H1 (cell line): ENCODE measurements around the gene PDCD10. TPM values are rescaled to one million over a fixed set of nuclear protein-coding genes. Genes with fewer than 3 reads are reported as not detected.

Experiments
- CTCF ChIA-PET: fragments of 300-600 bp; sonication (Branson Sonifier 250); formaldehyde crosslinking; loops from one replicate; lab custom pipeline; 2021; ENCODE audit not compliant: partially characterized antibody; lab: Charles Lee
- POLR2A ChIA-PET: fragments of 300-600 bp; sonication (Branson Sonifier 250); formaldehyde crosslinking; loops from one replicate; lab custom pipeline; 2021; ENCODE audit warnings: inconsistent platforms; ENCODE audit not compliant: partially characterized antibody; lab: Charles Lee
- DNase-seq, 2 experiments: peaks; one replicate each; pipeline versions ENCODE4 v3.0.0 to v3.0.0-alpha.2; 2010 to 2022; ENCODE audit warnings: low spot score in 2 of 2, low read depth in 1 of 2, mixed read lengths in 1 of 2
- FAIRE-seq: peaks from 2 replicates; lab custom pipeline; 2011; peaks lifted over from hg19 to GRCh38; lab: Jason Lieb, UNC
- H2AFZ ChIP-seq: 2 replicates; pipeline ENCODE4 v1.8.1; 2012; ENCODE audit warnings: low read length, inconsistent platforms
- H2AK5ac ChIP-seq: 2 replicates; pipeline ENCODE4 v1.6.1; 2013; ENCODE audit warnings: low read depth, low read length
- H2BK120ac ChIP-seq: replicated peaks from 2 replicates; pipeline ENCODE3; 2013; ENCODE audit warnings: low read depth, low read length, inconsistent platforms
- H2BK12ac ChIP-seq: 2 replicates; pipeline ENCODE4 v1.6.1; 2013; ENCODE audit warnings: low read depth, low read length
- H2BK15ac ChIP-seq: 2 replicates; pipeline ENCODE4 v1.6.1; 2013; ENCODE audit warnings: low read length
- H2BK20ac ChIP-seq: 2 replicates; pipeline ENCODE4 v1.6.1; 2013; ENCODE audit warnings: low read length
- H2BK5ac ChIP-seq: 2 replicates; pipeline ENCODE4 v1.6.1; 2013; ENCODE audit warnings: low read depth, low read length
- H3K14ac ChIP-seq: 2 replicates; pipeline ENCODE4 v1.6.1; 2013; ENCODE audit warnings: inconsistent platforms; ENCODE audit not compliant: insufficient read length
- H3K18ac ChIP-seq: 2 replicates; pipeline ENCODE4 v1.6.1; 2013; ENCODE audit warnings: low read length; ENCODE audit errors: extremely low read depth
- H3K23ac ChIP-seq: 2 replicates; pipeline ENCODE4 v1.6.1; 2013; ENCODE audit warnings: inconsistent platforms; ENCODE audit not compliant: insufficient read length
- H3K23me2 ChIP-seq: 2 replicates; pipeline ENCODE4 v1.6.1; 2013; ENCODE audit warnings: low read depth, low read length
- H3K27ac ChIP-seq: 2 replicates; pipeline ENCODE4 v1.6.1; 2011; ENCODE audit warnings: low read depth, low read length, inconsistent platforms
- H3K27me3 ChIP-seq, 4 experiments: replicated peaks in 1 of 4; 1 replicate in 1 of 4; 2 replicates in 3 of 4; pipeline versions ENCODE4 v1.6.1 to v1.8.1; 2011 to 2013; ENCODE audit warnings: low read length in 3 of 4, mild to moderate bottlenecking in 3 of 4, inconsistent platforms in 2 of 4, mixed read lengths in 2 of 4, moderate library complexity in 1 of 4; ENCODE audit not compliant: control insufficient read depth in 3 of 4, insufficient read depth in 3 of 4; ENCODE audit errors: extremely low read depth in 1 of 4
- H3K36me3 ChIP-seq, 4 experiments: 2 replicates each; pipeline versions ENCODE4 v1.6.1 to v1.8.1; 2011 to 2013; ENCODE audit warnings: mild to moderate bottlenecking in 4 of 4, low read length in 3 of 4, moderate library complexity in 2 of 4, control low read depth in 1 of 4, inconsistent platforms in 1 of 4; ENCODE audit not compliant: insufficient read depth in 4 of 4, control insufficient read depth in 2 of 4
- H3K4ac ChIP-seq: replicated peaks from 2 replicates; pipeline ENCODE3; 2013; ENCODE audit warnings: low read length, low read depth, mixed read lengths, inconsistent platforms; ENCODE audit not compliant: insufficient read length
- H3K4me1 ChIP-seq, 4 experiments: replicated peaks in 1 of 4; 1 replicate in 1 of 4; 2 replicates in 3 of 4; pipeline versions ENCODE4 v1.6.1 to v1.8.1; 2011 to 2013; ENCODE audit warnings: low read length in 3 of 4, inconsistent platforms in 2 of 4, mixed read lengths in 1 of 4; ENCODE audit not compliant: insufficient read depth in 4 of 4, control insufficient read depth in 3 of 4
- H3K4me2 ChIP-seq, 2 experiments: 2 replicates each; pipeline versions ENCODE4 v1.6.1 to v1.8.1; 2011 to 2013; ENCODE audit warnings: low read depth in 2 of 2, low read length in 2 of 2, control low read depth in 1 of 2, inconsistent platforms in 1 of 2, mild to moderate bottlenecking in 1 of 2; ENCODE audit not compliant: insufficient read depth in 1 of 2
- H3K4me3 ChIP-seq, 4 experiments: fragments of 200-600, 300-600 bp in 1 of 4; sonication (generic), shearing (Covaris generic), sonication (Bioruptor Twin) in 1 of 4; 2 replicates each; pipeline versions ENCODE4 v1.5.1 to v1.8.1; 2011 to 2016; ENCODE audit warnings: low read length in 4 of 4, low read depth in 3 of 4, control low read depth in 2 of 4, inconsistent platforms in 2 of 4, mild to moderate bottlenecking in 2 of 4, mixed read lengths in 1 of 4, moderate library complexity in 1 of 4; ENCODE audit not compliant: insufficient read depth in 2 of 4; ENCODE audit errors: extremely low read depth in 1 of 4
- H3K56ac ChIP-seq: replicated peaks from 2 replicates; pipeline ENCODE3; 2013; ENCODE audit warnings: low read depth, mild to moderate bottlenecking, mixed read lengths, low read length, inconsistent platforms; ENCODE audit not compliant: insufficient read length
- H3K79me1 ChIP-seq: 2 replicates; pipeline ENCODE4 v1.6.1; 2013; ENCODE audit warnings: low read depth, low read length, control low read depth
- H3K79me2 ChIP-seq, 2 experiments: 2 replicates each; pipeline versions ENCODE4 v1.6.1 to v1.8.1; 2012 to 2013; ENCODE audit warnings: low read length in 2 of 2, mild to moderate bottlenecking in 2 of 2, inconsistent platforms in 1 of 2; ENCODE audit not compliant: insufficient read depth in 2 of 2, control insufficient read depth in 1 of 2
- H3K9ac ChIP-seq, 4 experiments: replicated peaks in 1 of 4; 1 replicate in 1 of 4; 2 replicates in 3 of 4; pipeline versions ENCODE4 v1.6.1 to v1.8.1; 2011 to 2013; ENCODE audit warnings: low read depth in 3 of 4, low read length in 3 of 4, control low read depth in 2 of 4, mild to moderate bottlenecking in 2 of 4, moderate library complexity in 2 of 4, inconsistent platforms in 1 of 4; ENCODE audit errors: extremely low read depth in 1 of 4
- H3K9me3 ChIP-seq, 2 experiments: 2 replicates each; pipeline versions ENCODE4 v1.6.1 to v1.8.1; 2012 to 2013; ENCODE audit warnings: mild to moderate bottlenecking in 2 of 2, moderate library complexity in 2 of 2, control low read depth in 1 of 2, inconsistent platforms in 1 of 2, low read depth in 1 of 2, low read length in 1 of 2, mixed read lengths in 1 of 2; ENCODE audit not compliant: insufficient read depth in 2 of 2
- H4K20me1 ChIP-seq, 2 experiments: replicated peaks in 1 of 2; 2 replicates each; pipeline versions ENCODE3 to v1.8.1; 2011 to 2013; ENCODE audit warnings: inconsistent platforms in 2 of 2, low read length in 2 of 2, mild to moderate bottlenecking in 1 of 2; ENCODE audit not compliant: insufficient read depth in 2 of 2, control insufficient read depth in 1 of 2
- H4K5ac ChIP-seq: 2 replicates; pipeline ENCODE4 v1.6.1; 2013; ENCODE audit warnings: low read length, low read depth, mixed read lengths, inconsistent platforms; ENCODE audit not compliant: insufficient read length
- H4K8ac ChIP-seq: 2 replicates; pipeline ENCODE4 v1.8.0; 2013; ENCODE audit warnings: mild to moderate bottlenecking, moderate library complexity, low read length, inconsistent platforms; ENCODE audit not compliant: insufficient read depth; ENCODE audit errors: extremely low read depth
- H4K91ac ChIP-seq: replicated peaks from 2 replicates; pipeline ENCODE3; 2013; ENCODE audit warnings: low read length, mixed read lengths, inconsistent platforms; ENCODE audit not compliant: insufficient read length
- ATF3 ChIP-seq: IDR thresholded peaks from 2 replicates; pipeline ENCODE4 v1.6.1; 2011; ENCODE audit warnings: low read depth, mild to moderate bottlenecking, low read length; ENCODE audit not compliant: insufficient read depth
- CBX8 ChIP-seq: fragments of 300-800, 300-1000 bp; sonication (generic); IDR thresholded peaks from 2 replicates; pipeline ENCODE4 v1.7.1; 2016; ENCODE audit warnings: low read depth, low read length, borderline replicate concordance
- CHD1 ChIP-seq: IDR thresholded peaks from 2 replicates; pipeline ENCODE4 v1.6.1; 2012; ENCODE audit warnings: low read depth, low read length, improper control_type of control experiment
- CHD2 ChIP-seq: IDR thresholded peaks from 2 replicates; pipeline ENCODE4 v1.6.1; 2012; ENCODE audit warnings: low read length, improper control_type of control experiment
- GTF2F1 ChIP-seq: IDR thresholded peaks from 2 replicates; pipeline ENCODE4 v1.6.1; 2012; ENCODE audit warnings: low read depth, low read length, improper control_type of control experiment, borderline replicate concordance
- WGBS, 2 experiments: shearing (Covaris generic) in 1 of 2; methylation state at CpG; one replicate each; pipeline versions ENCODE4 v1.1.6 to v1.1.7; 2013 to 2015; ENCODE audit warnings: low lambda C conversion rate in 2 of 2, mixed read lengths in 2 of 2, inconsistent platforms in 1 of 2, low coverage in 1 of 2, missing lambda C conversion rate in 1 of 2; ENCODE audit not compliant: insufficient replicate concordance in 2 of 2, insufficient coverage in 1 of 2, insufficient read length in 1 of 2; ENCODE audit errors: extremely low coverage in 1 of 2, missing lambda C conversion rate in 1 of 2; 5-methylcytosine and 5-hydroxymethylcytosine counted together
- polyA plus RNA-seq, 7 experiments: library from polyadenylated mRNA; depleted of rRNA in 3 of 7; stranded (reverse) in 5 of 7; unstranded in 2 of 7; fragments of >200 nt in 5 of 7; fragments of 200-250 nt in 2 of 7; gene quantifications; 1 replicate in 5 of 7; 2 replicates in 1 of 7; 4 replicates in 1 of 7; pipeline versions ENCODE4 v1.2.1 to v1.2.3, GENCODE V29; 2011 to 2013; ENCODE audit warnings: missing spikeins in 2 of 7, mixed read lengths in 2 of 7
- total RNA-seq: library from RNA; stranded (reverse); fragmentation: NEBNext Ultra II Directional; extraction: Animal tissue kit (Norgen Biotek cat#: 25700); gene quantifications from 2 replicates; pipeline ENCODE4 v1.2.1, GENCODE V29; 2021

Gene PDCD10
- total and polyA plus RNA-seq, 2 of the 8 experiments (the other 6 are each of a cell fraction or from before 2014, with no cell fraction given), result 52.0 to 76.6 TPM

GRCh38 chr3:167761302-167761701, 26.6 kb upstream of the PDCD10 start:
- Histone ChIP-seq H3K56ac (no peak overlapping the region), H3K79me1 (no peaks in the 10 kb centered on the region), H3K14ac (no peak overlapping the region), H3K9me3 (peaks cover 8 to 11% of the 10 kb centered on the region in 2 experiments; a peak in 3 of 4 replicates), H3K36me3 (no peaks in the 10 kb centered on the region; a peak in 3 of 8 replicates), H3K4me1 (no peaks in the 10 kb centered on the region), H3K4ac (no peak overlapping the region), H3K79me2 (no peaks in the 10 kb centered on the region), H3K4me2 (no peak overlapping the region), H3K27ac (no peak overlapping the region), H3K18ac (no peak overlapping the region), H4K5ac (no peak overlapping the region), H2BK5ac (no peak overlapping the region), H2BK15ac (no peak overlapping the region), H4K8ac (no peak overlapping the region), H2BK20ac (no peak overlapping the region), H2BK120ac (no peak overlapping the region), H3K9ac (no peak overlapping the region), H3K23me2 (no peaks in the 10 kb centered on the region), H2AK5ac (no peak overlapping the region), H2BK12ac (no peak overlapping the region), H3K23ac (no peak overlapping the region), H4K91ac (no peak overlapping the region), H4K20me1 (no peaks in the 10 kb centered on the region), H2AFZ (no peak overlapping the region), H3K27me3 (no peaks in the 10 kb centered on the region), H3K4me3 (no peak overlapping the region)
- no peak for TF ChIP-seq CBX8
- TF ChIP-seq CHD1, result no peak
- TF ChIP-seq CHD2, result no peak
- TF ChIP-seq GTF2F1, result no peak
- TF ChIP-seq ATF3, result no peak
- POLR2A ChIA-PET, result no interaction called here
- DNase-seq (no peak), FAIRE-seq (no peak)
- CTCF ChIA-PET, result no interaction called here
- WGBS, 2 experiments, result 83% methylated on average over 1 of the region's 1 CpG; no CpG with 5 or more reads in 1 of the 2 experiments
